IMR-90 (cell line): ENCODE results near the gene RBM28. TPM values are rescaled to one million over a fixed set of nuclear protein-coding genes. Genes with fewer than 3 reads are reported as not detected.

Source experiments
- ATAC-seq: fragments of 200-7000 bp; cut with Tn5 transposase; 2 replicates; pipeline ENCODE4 v1.9.1; 2020; ENCODE audit warnings: low read depth, mild to moderate bottlenecking, moderate library complexity
- BruUV-seq: library from RNA; stranded (reverse); fragments of 400-500 nt; replicated peaks from 2 replicates; lab custom pipeline; 2021; lab: Mats Ljungman, UMichigan
- CTCF ChIA-PET: fragments of 300-600 bp; formaldehyde crosslinking; extraction: SDS; loops from one replicate; lab custom pipeline; 2021; ENCODE audit warnings: antibody characterized with exemption; lab: Yijun Ruan, JAX
- POLR2A ChIA-PET: fragments of 300-600 bp; sonication (Branson Sonifier 250); formaldehyde crosslinking; loops from one replicate; lab custom pipeline; 2022; ENCODE audit warnings: antibody characterized with exemption; ENCODE audit not compliant: unreplicated experiment; lab: Charles Lee
- DNase-seq: peaks from one replicate; pipeline ENCODE4 v3.0.0; 2013
- H2AFZ ChIP-seq: replicated peaks from 2 replicates; pipeline ENCODE3; 2013; ENCODE audit warnings: low read length, mild to moderate bottlenecking; ENCODE audit not compliant: poor library complexity
- H2AK5ac ChIP-seq: 2 replicates; pipeline ENCODE4 v1.6.1; 2013; ENCODE audit warnings: low read depth, low read length, inconsistent platforms
- H2AK9ac ChIP-seq: replicated peaks from 2 replicates; pipeline ENCODE3; 2013; ENCODE audit warnings: mild to moderate bottlenecking, low read depth, low read length, moderate library complexity; ENCODE audit not compliant: poor library complexity
- H2BK120ac ChIP-seq: 2 replicates; pipeline ENCODE4 v1.6.1; 2013; ENCODE audit warnings: low read depth, low read length, inconsistent platforms
- H2BK15ac ChIP-seq: 3 replicates; pipeline ENCODE4 v1.6.1; 2013; ENCODE audit warnings: low read depth, low read length, inconsistent platforms
- H2BK20ac ChIP-seq: 2 replicates; pipeline ENCODE4 v1.6.1; 2013; ENCODE audit warnings: low read depth, mild to moderate bottlenecking, inconsistent platforms, low read length, moderate library complexity
- H2BK5ac ChIP-seq: 2 replicates; pipeline ENCODE4 v1.6.1; 2013; ENCODE audit warnings: mild to moderate bottlenecking, low read depth, low read length, inconsistent platforms; ENCODE audit not compliant: poor library complexity, severe bottlenecking
- H3K14ac ChIP-seq: replicated peaks from 2 replicates; pipeline ENCODE4 v1.6.1; 2013; ENCODE audit warnings: low read depth, low read length, inconsistent platforms
- H3K18ac ChIP-seq: 2 replicates; pipeline ENCODE4 v1.6.1; 2013; ENCODE audit warnings: low read depth, low read length, control low read depth
- H3K23ac ChIP-seq: 2 replicates; pipeline ENCODE4 v1.6.1; 2013; ENCODE audit warnings: low read depth, low read length, inconsistent platforms
- H3K27ac ChIP-seq: 2 replicates; pipeline ENCODE4 v1.5.1; 2013; ENCODE audit warnings: mild to moderate bottlenecking, control low read depth, low read length; ENCODE audit not compliant: insufficient read depth
- H3K27me3 ChIP-seq: 2 replicates; pipeline ENCODE4 v1.6.1; 2013; ENCODE audit warnings: low read length; ENCODE audit not compliant: control insufficient read depth, insufficient read depth
- H3K36me3 ChIP-seq: 2 replicates; pipeline ENCODE4 v1.6.1; 2013; ENCODE audit warnings: low read length, mixed read lengths; ENCODE audit not compliant: control insufficient read depth, insufficient read depth
- H3K4ac ChIP-seq: 2 replicates; pipeline ENCODE4 v1.6.1; 2013; ENCODE audit warnings: low read depth, low read length, inconsistent platforms
- H3K4me1 ChIP-seq: 2 replicates; pipeline ENCODE4 v1.6.1; 2013; ENCODE audit warnings: low read length, mixed read lengths; ENCODE audit not compliant: control insufficient read depth, insufficient read depth
- H3K4me2 ChIP-seq: 2 replicates; pipeline ENCODE4 v1.6.1; 2013; ENCODE audit warnings: low read depth, mild to moderate bottlenecking, control low read depth, low read length, moderate library complexity
- H3K4me3 ChIP-seq: 2 replicates; pipeline ENCODE4 v1.5.1; 2013; ENCODE audit warnings: low read depth, mild to moderate bottlenecking, control low read depth, low read length, moderate library complexity; ENCODE audit not compliant: insufficient read depth
- H3K56ac ChIP-seq: 2 replicates; pipeline ENCODE4 v1.6.1; 2013; ENCODE audit warnings: low read length, inconsistent platforms; ENCODE audit not compliant: insufficient read depth; ENCODE audit errors: extremely low read depth
- H3K79me1 ChIP-seq, 2 experiments: 2 replicates each; pipeline ENCODE4 v1.6.1; 2013; ENCODE audit warnings: low read length in 2 of 2, inconsistent platforms in 1 of 2, low read depth in 1 of 2
- H3K9ac ChIP-seq: 2 replicates; pipeline ENCODE4 v1.6.1; 2013; ENCODE audit warnings: low read depth, low read length, control low read depth
- H3K9me1 ChIP-seq: 2 replicates; pipeline ENCODE4 v1.6.1; 2013; ENCODE audit warnings: low read length, inconsistent platforms; ENCODE audit not compliant: insufficient read depth
- H3K9me3 ChIP-seq: 2 replicates; pipeline ENCODE4 v1.6.1; 2013; ENCODE audit warnings: low read length; ENCODE audit not compliant: control insufficient read depth, insufficient read depth
- H4K20me1 ChIP-seq: 2 replicates; pipeline ENCODE4 v1.6.1; 2013; ENCODE audit warnings: low read length, inconsistent platforms; ENCODE audit not compliant: insufficient read depth
- H4K5ac ChIP-seq: 2 replicates; pipeline ENCODE4 v1.6.1; 2013; ENCODE audit warnings: mild to moderate bottlenecking, low read depth, low read length, control low read depth
- H4K8ac ChIP-seq, 2 experiments: 2 replicates each; pipeline ENCODE4 v1.6.1; 2013; ENCODE audit warnings: low read depth in 2 of 2, low read length in 2 of 2, control low read depth in 1 of 2, inconsistent platforms in 1 of 2
- H4K91ac ChIP-seq: 2 replicates; pipeline ENCODE4 v1.6.1; 2013; ENCODE audit warnings: low read depth, low read length, inconsistent platforms; ENCODE audit not compliant: insufficient read depth
- BHLHE40 ChIP-seq: fragments of 150-350 bp; IDR thresholded peaks from 2 replicates; pipeline ENCODE4 v1.6.1; 2016; ENCODE audit warnings: mild to moderate bottlenecking, low read depth, low read length
- CEBPB ChIP-seq: IDR thresholded peaks from 2 replicates; pipeline ENCODE4 v1.6.1; 2012; ENCODE audit warnings: low read depth, low read length, improper control_type of control experiment
- CHD1 ChIP-seq: IDR thresholded peaks from 2 replicates; pipeline ENCODE4 v1.6.1; 2012; ENCODE audit warnings: low read depth, low read length, improper control_type of control experiment
- CTCF ChIP-seq: conservative IDR thresholded peaks from 2 replicates; pipeline ENCODE4 v1.5.1; 2012; ENCODE audit warnings: mild to moderate bottlenecking, low read depth, low read length, improper control_type of control experiment
- ELK1 ChIP-seq: fragments of 150-350 bp; IDR thresholded peaks from 2 replicates; pipeline ENCODE4 v1.6.1; 2016; ENCODE audit warnings: low read depth, mild to moderate bottlenecking, low read length, moderate library complexity, borderline replicate concordance
- FOS ChIP-seq: fragments of 150-350 bp; IDR thresholded peaks from 2 replicates; pipeline ENCODE4 v1.6.1; 2016; ENCODE audit warnings: low read depth, low read length
- MAFK ChIP-seq: IDR thresholded peaks from 2 replicates; pipeline ENCODE4 v1.6.1; 2012; ENCODE audit warnings: low read depth, low read length, improper control_type of control experiment
- MAZ ChIP-seq: IDR thresholded peaks from 2 replicates; pipeline ENCODE4 v1.6.1; 2012; ENCODE audit warnings: low read depth, mild to moderate bottlenecking, low read length, improper control_type of control experiment, moderate library complexity, borderline replicate concordance
- MXI1 ChIP-seq: IDR thresholded peaks from 2 replicates; pipeline ENCODE4 v1.6.1; 2012; ENCODE audit warnings: low read depth, mild to moderate bottlenecking, low read length, moderate library complexity, borderline replicate concordance
- NFE2L2 ChIP-seq: fragments of 150-350 bp; IDR thresholded peaks from 2 replicates; pipeline ENCODE4 v1.6.1; 2016; ENCODE audit warnings: low read depth, mild to moderate bottlenecking, low read length
- POLR2A ChIP-seq: IDR thresholded peaks from 2 replicates; pipeline ENCODE4 v1.6.1; 2012; ENCODE audit warnings: mild to moderate bottlenecking, low read depth, low read length
- RAD21 ChIP-seq: IDR thresholded peaks from 2 replicates; pipeline ENCODE4 v1.6.1; 2012; ENCODE audit warnings: low read length, improper control_type of control experiment
- RCOR1 ChIP-seq: IDR thresholded peaks from 2 replicates; pipeline ENCODE4 v1.6.1; 2012; ENCODE audit warnings: mild to moderate bottlenecking, low read length, improper control_type of control experiment; ENCODE audit not compliant: insufficient replicate concordance
- RFX5 ChIP-seq: IDR thresholded peaks from 2 replicates; pipeline ENCODE4 v1.8.0; 2012; ENCODE audit warnings: low read depth, mild to moderate bottlenecking, low read length, moderate library complexity
- SMC3 ChIP-seq: fragments of 150-350 bp; IDR thresholded peaks from 2 replicates; pipeline ENCODE4 v1.6.1; 2016; ENCODE audit warnings: low read depth, mild to moderate bottlenecking, antibody characterized with exemption, low read length, moderate library complexity
- USF2 ChIP-seq: fragments of 150-350 bp; IDR thresholded peaks from 2 replicates; pipeline ENCODE4 v1.6.1; 2017; ENCODE audit warnings: mild to moderate bottlenecking, antibody characterized with exemption, low read length, low read depth
- WGBS, 2 experiments: methylation state at CpG; one replicate each; pipeline versions ENCODE4 v1.1.5 to v1.1.7; 2013; ENCODE audit warnings: missing lambda C conversion rate in 2 of 2; ENCODE audit not compliant: insufficient read length in 1 of 2; ENCODE audit errors: extremely low coverage in 2 of 2; 5-methylcytosine and 5-hydroxymethylcytosine counted together
- dilution Hi-C: fragments of 300-500 bp; cut with HindIII; formaldehyde crosslinking; loops from one replicate; pipeline ENCODE4 v1.14.3; 2018; ENCODE audit warnings: low sequenced_read_pairs; ENCODE audit not compliant: unreplicated experiment
- in situ Hi-C: fragments of 300-500 bp; cut with MboI; formaldehyde crosslinking; loops from 3 replicates; pipeline ENCODE4 v1.14.3; 2019; ENCODE audit warnings: low sequenced_read_pairs, inconsistent platforms, mixed read lengths
- intact Hi-C: fragments of 100-400 bp; cut with micrococcal nuclease; formaldehyde crosslinking; loops from 2 replicates; pipeline ENCODE4 v1.10.0; 2022
- polyA plus RNA-seq, 3 experiments: library from polyadenylated mRNA; depleted of rRNA; stranded (reverse); fragments of >200 nt; gene quantifications; 2 replicates each; pipeline ENCODE4 v1.2.3, GENCODE V29; 2012; ENCODE audit warnings: low replicate concordance in 1 of 3
- total RNA-seq: library from RNA; depleted of rRNA; stranded (reverse); fragments of >200 nt; gene quantifications from 2 replicates; pipeline ENCODE4 v1.2.3, GENCODE V29; 2012

Gene RBM28
- total and polyA plus RNA-seq, 2 of the 4 experiments (the other 2 are of a cell fraction), result 12.4 to 20.4 TPM

- DNase-seq (no peak), ATAC-seq (no peak)
- Histone ChIP-seq H3K27ac (no peak overlapping the region), H2AK9ac (no peak overlapping the region), H3K4me2 (no peak overlapping the region), H3K79me1 (no peaks in the 10 kb centered on the region; a peak in 1 of 4 replicates), H3K9ac (no peak overlapping the region), H3K9me3 (no peaks in the 10 kb centered on the region), H4K8ac (no peak overlapping the region), H4K91ac (no peak overlapping the region), H2AK5ac (no peak overlapping the region), H2BK5ac (no peak overlapping the region), H3K23ac (no peak overlapping the region), H4K5ac (no peak overlapping the region), H3K9me1 (peaks cover 5% of the 10 kb centered on the region; the same call in 1 of the 2 replicates), H2AFZ (no peak overlapping the region), H2BK120ac (no peak overlapping the region), H3K4me3 (no peak overlapping the region), H3K14ac (no peak overlapping the region), H2BK15ac (no peak overlapping the region), H3K4me1 (no peaks in the 10 kb centered on the region), H3K27me3 (no peaks in the 10 kb centered on the region), H3K56ac (no peak overlapping the region), H2BK20ac (no peak overlapping the region), H4K20me1 (no peaks in the 10 kb centered on the region), H3K4ac (no peak overlapping the region), H3K18ac (no peak overlapping the region), H3K36me3 (peaks cover 23% of the 10 kb centered on the region)
- dilution Hi-C loops, result no loop called here
- ChIA-PET CTCF (interaction anchor here (0.8 to 1.2 kb wide), 2 partner anchors 19 to 167 kb away, joined by 3 to 4 read pairs; no protein-coding TSS in a partner anchor), POLR2A (no interaction called here)
- in situ Hi-C loops, result no loop called here
- WGBS, 2 experiments, result 100% methylated on average over 1 of the region's 2 CpGs; no CpG with 5 or more reads in 1 of the 2 experiments
- TF ChIP-seq USF2, result no peak
- TF ChIP-seq RAD21, result no peak
- no peak for TF ChIP-seq CEBPB
- TF ChIP-seq MAFK, result no peak
- TF ChIP-seq RFX5, result no peak
- no peak for TF ChIP-seq FOS
- TF ChIP-seq NFE2L2, result no peak
- TF ChIP-seq MXI1, result no peak
- no peak for TF ChIP-seq ELK1
- no peak for TF ChIP-seq CHD1
- TF ChIP-seq SMC3, result no peak
- no peak for TF ChIP-seq BHLHE40
- no peak for TF ChIP-seq MAZ
- no peak for TF ChIP-seq POLR2A
- no peak for TF ChIP-seq CTCF
- TF ChIP-seq RCOR1, result no peak
- no TSS peak for BruUV-seq
- intact Hi-C loops, result no loop called here
Measured at GRCh38 chr7:128303133-128303532, 40.6 kb downstream of the RBM28 start.
